Kidney (tissue), 14 donors: ENCODE measurements around the gene SRRM3. TPM values are rescaled to one million over a fixed set of nuclear protein-coding genes. Genes with fewer than 3 reads are reported as not detected.

ENCODE experiments used
- DNase-seq, 5 donors: peaks; one replicate each; pipeline ENCODE4 v3.0.0-alpha.2; 2013 to 2020
- FAIRE-seq: peaks from 2 replicates; lab custom pipeline; 2012; peaks lifted over from hg19 to GRCh38; lab: Jason Lieb, UNC
- H3K27ac ChIP-seq, 2 donors: one replicate each; pipeline ENCODE4 v1.7.0; 2013; ENCODE audit warnings: low read depth in 2 of 2, low read length in 2 of 2, inconsistent platforms in 1 of 2
- H3K27me3 ChIP-seq: one replicate; pipeline ENCODE4 v1.7.1; 2013; ENCODE audit warnings: low read length, inconsistent platforms; ENCODE audit not compliant: control insufficient read depth, insufficient read depth
- H3K36me3 ChIP-seq, 3 donors: one replicate each; pipeline versions ENCODE4 v1.7.0 to v1.7.1; 2013; ENCODE audit warnings: low read length in 3 of 3, control low read depth in 1 of 3, inconsistent platforms in 1 of 3; ENCODE audit not compliant: insufficient read depth in 3 of 3, control insufficient read depth in 2 of 3
- H3K4me1 ChIP-seq, 3 donors: one replicate each; pipeline versions ENCODE4 v1.7.0 to v1.7.1; 2013; ENCODE audit warnings: low read length in 3 of 3, inconsistent platforms in 1 of 3, low read depth in 1 of 3; ENCODE audit not compliant: control insufficient read depth in 2 of 3, insufficient read depth in 2 of 3
- H3K4me3 ChIP-seq, 3 donors: one replicate each; pipeline versions ENCODE4 v1.7.0 to v1.8.1; 2013; ENCODE audit warnings: low read length in 3 of 3, control low read depth in 1 of 3, inconsistent platforms in 1 of 3
- H3K9ac ChIP-seq, 3 donors: one replicate each; pipeline versions ENCODE4 v1.7.0 to v1.7.1; 2013; ENCODE audit warnings: low read length in 3 of 3, control low read depth in 1 of 3, inconsistent platforms in 1 of 3
- H3K9me3 ChIP-seq, 3 donors: one replicate each; pipeline versions ENCODE4 v1.7.0 to v1.7.1; 2013; ENCODE audit warnings: low read length in 3 of 3, control low read depth in 1 of 3, inconsistent platforms in 1 of 3; ENCODE audit not compliant: control insufficient read depth in 2 of 3, insufficient read depth in 1 of 3
- intact Hi-C: fragments of 100-400 bp; cut with DNase I; formaldehyde crosslinking; loops from one replicate; pipeline ENCODE4 v1.11.1; 2022
- polyA plus RNA-seq: library from polyadenylated mRNA; stranded (reverse); fragments of 350-450 nt; fragmentation: Illumina TruSeq; extraction: RNeasy Lipid Tissue Mini Kit (QIAGEN cat#74804); gene quantifications from one replicate; pipeline ENCODE4 v1.2.3, GENCODE V29; 2014; ENCODE audit warnings: low read depth, low replicate concordance; ENCODE audit not compliant: insufficient read depth
- total RNA-seq: library from RNA; stranded (reverse); fragmentation: NEBNext Ultra II Directional; extraction: Animal tissue kit (Norgen Biotek cat#: 25700); gene quantifications from one replicate; pipeline ENCODE4 v1.2.1, GENCODE V29; 2021
- TF ChIP-seq, protein P1 (sequence below): IDR thresholded peaks from 3 replicates; pipeline ENCODE4 v1.5.1; 2012; ENCODE audit warnings: mild to moderate bottlenecking, moderate library complexity, borderline replicate concordance; ENCODE audit not compliant: insufficient read depth; ENCODE audit errors: extremely low read depth
- donor health status: control.
- donor health status: control.
- donor health status: control.
- donor health status: control.
- donor health status: control.
- donor health status: DM: yes; HTN: yes; CAD: no.
- donor health status: Normal renal cell carcinoma (clear cell type).

Gene SRRM3
- total and polyA plus RNA-seq, 2 donors from 2014 or later, result 0.99 to 1.0 TPM

DNA sequence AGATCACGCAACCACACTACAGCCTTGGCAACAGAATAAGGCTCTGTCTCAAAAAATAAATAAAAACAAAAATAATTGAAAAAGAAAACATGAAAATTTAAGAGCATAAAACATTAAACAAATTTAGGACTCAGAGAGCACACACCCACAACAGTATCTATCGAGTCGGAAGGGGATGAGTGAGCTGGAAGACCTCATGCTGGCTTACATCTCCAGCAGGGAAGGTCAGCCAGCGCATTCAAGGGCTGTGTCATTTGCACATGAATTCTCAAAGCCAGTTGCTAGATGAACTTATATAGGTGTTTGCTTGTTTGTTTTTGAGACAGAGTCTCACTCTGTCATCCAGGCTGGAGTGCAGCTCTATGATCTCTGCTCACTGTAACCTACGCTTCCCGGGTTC lies 50.3 kb downstream of the SRRM3 start:
- Histone ChIP-seq H3K9ac (no peak overlapping the region), H3K4me1 (no peaks in the 10 kb centered on the region), H3K27me3 (no peaks in the 10 kb centered on the region), H3K4me3 (no peak overlapping the region), H3K27ac (no peak overlapping the region), H3K36me3 (no peaks in the 10 kb centered on the region), H3K9me3 (no peaks in the 10 kb centered on the region)
- no peak for DNase-seq
- TF ChIP-seq, protein P1, sequence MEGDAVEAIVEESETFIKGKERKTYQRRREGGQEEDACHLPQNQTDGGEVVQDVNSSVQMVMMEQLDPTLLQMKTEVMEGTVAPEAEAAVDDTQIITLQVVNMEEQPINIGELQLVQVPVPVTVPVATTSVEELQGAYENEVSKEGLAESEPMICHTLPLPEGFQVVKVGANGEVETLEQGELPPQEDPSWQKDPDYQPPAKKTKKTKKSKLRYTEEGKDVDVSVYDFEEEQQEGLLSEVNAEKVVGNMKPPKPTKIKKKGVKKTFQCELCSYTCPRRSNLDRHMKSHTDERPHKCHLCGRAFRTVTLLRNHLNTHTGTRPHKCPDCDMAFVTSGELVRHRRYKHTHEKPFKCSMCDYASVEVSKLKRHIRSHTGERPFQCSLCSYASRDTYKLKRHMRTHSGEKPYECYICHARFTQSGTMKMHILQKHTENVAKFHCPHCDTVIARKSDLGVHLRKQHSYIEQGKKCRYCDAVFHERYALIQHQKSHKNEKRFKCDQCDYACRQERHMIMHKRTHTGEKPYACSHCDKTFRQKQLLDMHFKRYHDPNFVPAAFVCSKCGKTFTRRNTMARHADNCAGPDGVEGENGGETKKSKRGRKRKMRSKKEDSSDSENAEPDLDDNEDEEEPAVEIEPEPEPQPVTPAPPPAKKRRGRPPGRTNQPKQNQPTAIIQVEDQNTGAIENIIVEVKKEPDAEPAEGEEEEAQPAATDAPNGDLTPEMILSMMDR, result no peak
- no peak for FAIRE-seq
- intact Hi-C loops, result no loop called here

DNA sequence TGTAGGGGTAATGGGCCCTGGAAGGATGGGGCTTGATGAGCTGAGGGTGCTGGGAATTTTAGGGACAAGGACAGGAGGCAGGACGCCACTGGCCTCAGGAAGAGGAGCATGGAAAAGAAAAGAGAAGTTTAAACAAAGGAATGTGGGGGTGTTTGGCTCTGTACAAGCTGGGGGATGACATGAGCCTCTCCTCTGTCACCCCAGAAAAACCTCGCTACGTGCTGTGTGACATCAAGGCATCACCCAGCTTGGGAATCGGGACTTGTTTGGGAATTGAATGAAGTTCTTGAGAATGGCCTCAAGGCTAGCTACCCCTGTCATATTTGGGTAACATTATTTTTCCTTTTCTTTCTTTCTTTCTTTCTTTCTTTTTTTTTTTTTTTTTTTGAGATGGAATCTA lies 53.1 kb downstream of the SRRM3 start:
- DNase-seq, result no peak
- no peak overlapping the region for H3K27ac ChIP-seq
- no peaks in the 10 kb centered on the region for H3K9me3 ChIP-seq
- H3K9ac ChIP-seq, result no peak overlapping the region
- H3K4me3 ChIP-seq, result no peak overlapping the region
- H3K4me1 ChIP-seq, result no peaks in the 10 kb centered on the region
- no peak for FAIRE-seq
- TF ChIP-seq, protein P1, result no peak
- intact Hi-C loops, result no loop called here
- no peaks in the 10 kb centered on the region for H3K36me3 ChIP-seq
- H3K27me3 ChIP-seq, result no peaks in the 10 kb centered on the region

DNA sequence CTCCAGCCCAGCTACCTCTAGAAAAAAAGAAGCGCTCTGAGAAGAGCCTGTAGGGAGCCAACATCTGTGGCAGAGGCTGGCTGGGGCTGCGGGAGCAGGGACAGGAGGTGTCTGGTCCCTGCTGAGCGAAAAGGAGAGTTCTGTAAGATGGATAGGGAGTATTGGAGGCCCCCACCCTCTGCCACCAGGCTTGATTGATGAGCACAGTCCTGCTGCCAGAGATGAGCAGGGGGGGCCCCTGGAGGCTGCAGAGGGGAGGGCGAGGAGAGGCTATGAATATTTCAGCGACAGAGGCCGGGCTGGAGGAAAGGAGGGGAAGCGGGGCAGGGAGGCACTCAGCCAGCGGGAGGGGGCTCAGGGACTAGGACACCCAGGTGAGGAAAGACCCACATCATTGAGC lies 56.3 kb downstream of the SRRM3 start:
- H3K36me3 ChIP-seq, result no peaks in the 10 kb centered on the region
- H3K27ac ChIP-seq, result no peak overlapping the region
- no peaks in the 10 kb centered on the region for H3K9me3 ChIP-seq
- H3K4me3 ChIP-seq, result no peak overlapping the region
- TF ChIP-seq, protein P1, result no peak
- intact Hi-C loops, result no loop called here
- no peak for FAIRE-seq
- DNase-seq, result peak in 1 of 5 donors; percentile 48
- H3K27me3 ChIP-seq, result no peaks in the 10 kb centered on the region
- no peaks in the 10 kb centered on the region for H3K4me1 ChIP-seq
- H3K9ac ChIP-seq, result no peak overlapping the region
